Activated naive CD8-positive, alpha-beta T cell treated with anti-CD3 and anti-CD28 coated beads, Interleukin-2, amount 10 ng/mL, durations not matched to agents 7 days and 5 days (primary cell): ENCODE results near the gene CACNG4. TPM values are rescaled to one million over a fixed set of nuclear protein-coding genes. Genes with fewer than 3 reads are reported as not detected.
A peak's percentile ranks its signal among the peaks of the same experiment; 100 is the strongest.

ENCODE experiments used
- ATAC-seq: fragments of 150-1000 bp; cut with Tn5 transposase; one replicate; pipeline ENCODE4 v1.10.0; 2021; ENCODE audit warnings: low read depth, moderate library complexity
- POLR2A ChIA-PET: fragments of 350-600 bp; sonication (Branson Sonifier 250); formaldehyde crosslinking; loops from one replicate; lab custom pipeline; 2021; ENCODE audit warnings: antibody characterized with exemption; lab: Charles Lee
- DNase-seq: peaks from one replicate; pipeline ENCODE4 v3.0.0; 2021
- H3K27ac Mint-ChIP-seq: one replicate; pipeline ENCODE4 v1.8.0; 2022; ENCODE audit warnings: mild to moderate bottlenecking, mixed read lengths
- H3K27me3 Mint-ChIP-seq: one replicate; pipeline ENCODE4 v1.8.0; 2022; ENCODE audit warnings: mild to moderate bottlenecking, moderate library complexity, mixed read lengths
- H3K36me3 Mint-ChIP-seq: one replicate; pipeline ENCODE4 v1.8.0; 2021; ENCODE audit warnings: mild to moderate bottlenecking, mixed read lengths
- H3K4me1 Mint-ChIP-seq: one replicate; pipeline ENCODE4 v1.8.0; 2021; ENCODE audit warnings: mixed read lengths
- H3K4me3 Mint-ChIP-seq: one replicate; pipeline ENCODE4 v1.8.0; 2022; ENCODE audit warnings: mild to moderate bottlenecking, moderate library complexity, mixed read lengths
- H3K9me3 Mint-ChIP-seq: one replicate; pipeline ENCODE4 v1.8.0; 2021; ENCODE audit warnings: mixed read lengths
- total RNA-seq, 2 experiments: library from RNA; stranded (reverse); gene quantifications; one replicate each; pipeline ENCODE4 v1.2.3, GENCODE V29; 2021

CACNG4 gene
- not detected for total RNA-seq

GRCh38 chr17:66963909-66964771 lies at the start of gene CACNG4:
TSS of gene CACNG4 (plus strand) at chr17:66964707. CDS start at chr17:66964912, 205 bp downstream.
- peaks cover 64% of the 10 kb centered on the region for H3K27me3 Mint-ChIP-seq
- no peak for DNase-seq
- H3K4me1 Mint-ChIP-seq: no peaks in the 10 kb centered on the region
- H3K4me3 Mint-ChIP-seq: peak within 1 kb of the TSS; percentile 61
- peak; percentile 26 for ATAC-seq
- no peaks in the 10 kb centered on the region for H3K36me3 Mint-ChIP-seq
- POLR2A ChIA-PET: no interaction called here
- H3K27ac Mint-ChIP-seq: no peak within 1 kb of the TSS
- no peaks in the 10 kb centered on the region for H3K9me3 Mint-ChIP-seq

- no peaks in the 10 kb centered on the region for H3K4me1 Mint-ChIP-seq
- no peaks in the 10 kb centered on the region for H3K9me3 Mint-ChIP-seq
- H3K27ac Mint-ChIP-seq: no peak overlapping the region
- POLR2A ChIA-PET: no interaction called here
- H3K4me3 Mint-ChIP-seq: no peak overlapping the region
- no peaks in the 10 kb centered on the region for H3K36me3 Mint-ChIP-seq
- DNase-seq (no peak), ATAC-seq (no peak)
- H3K27me3 Mint-ChIP-seq: peaks cover 4% of the 10 kb centered on the region
These were observed 49.3 kb upstream of the CACNG4 start for GRCh38 chr17:66915204-66915611.

GRCh38 chr17:66915792-66916191 lies 48.7 kb upstream of the CACNG4 start:
- DNase-seq (no peak), ATAC-seq (no peak)
- POLR2A ChIA-PET: no interaction called here
- no peaks in the 10 kb centered on the region for H3K4me1 Mint-ChIP-seq
- H3K9me3 Mint-ChIP-seq: no peaks in the 10 kb centered on the region
- no peak overlapping the region for H3K4me3 Mint-ChIP-seq
- no peak overlapping the region for H3K27ac Mint-ChIP-seq
- H3K27me3 Mint-ChIP-seq: peaks cover 4% of the 10 kb centered on the region
- no peaks in the 10 kb centered on the region for H3K36me3 Mint-ChIP-seq

DNA sequence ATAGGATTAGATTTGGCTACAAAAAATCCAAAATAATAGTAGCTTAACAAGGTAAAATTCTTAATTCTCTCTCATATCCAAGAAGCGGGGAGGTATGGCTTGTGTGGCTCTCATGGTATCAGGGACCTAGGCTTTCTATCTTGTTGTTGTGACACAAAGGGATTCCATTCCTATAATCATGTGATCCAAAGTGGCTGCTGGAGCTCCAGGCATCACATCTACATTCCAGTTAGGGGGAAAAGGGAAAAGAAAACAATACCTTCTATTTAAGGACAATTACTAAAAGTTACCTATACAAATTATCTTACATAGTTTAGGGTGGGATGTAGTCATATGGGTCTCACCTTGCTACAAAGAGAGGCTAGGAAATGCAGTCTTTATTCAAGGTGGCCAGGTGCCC lies 47.6 kb upstream of the CACNG4 start:
- POLR2A ChIA-PET: no interaction called here
- H3K4me3 Mint-ChIP-seq: no peak overlapping the region
- H3K36me3 Mint-ChIP-seq: no peaks in the 10 kb centered on the region
- DNase-seq: no peak
- H3K4me1 Mint-ChIP-seq: no peaks in the 10 kb centered on the region
- H3K27ac Mint-ChIP-seq: no peak overlapping the region
- ATAC-seq: no peak
- H3K9me3 Mint-ChIP-seq: no peaks in the 10 kb centered on the region
- peaks cover 6% of the 10 kb centered on the region for H3K27me3 Mint-ChIP-seq

DNA sequence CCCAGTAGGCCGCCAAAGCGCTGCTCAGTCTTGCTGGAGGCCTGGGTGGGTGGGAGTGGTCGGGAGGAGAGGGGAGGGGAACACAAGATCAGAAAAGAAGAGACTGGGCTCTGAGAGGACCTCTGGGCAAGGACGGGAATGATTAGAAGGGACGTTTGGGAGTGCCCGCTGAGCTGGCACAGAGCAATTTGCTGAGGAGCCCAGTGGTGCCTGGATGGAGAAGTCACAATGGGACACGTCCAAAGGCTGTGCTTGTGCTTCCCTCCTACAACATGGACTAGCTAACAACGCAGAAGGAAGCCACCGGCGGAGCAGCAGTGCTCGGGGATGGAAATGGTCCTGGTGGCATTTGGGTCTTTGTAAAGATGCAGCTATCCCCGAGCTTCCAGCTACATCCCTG lies 45.6 kb upstream of the CACNG4 start:
- POLR2A ChIA-PET: no interaction called here
- Mint-ChIP-seq H3K27me3 (peaks cover 9% of the 10 kb centered on the region), H3K27ac (no peak overlapping the region), H3K4me3 (no peak overlapping the region), H3K4me1 (no peaks in the 10 kb centered on the region), H3K9me3 (no peaks in the 10 kb centered on the region), H3K36me3 (no peaks in the 10 kb centered on the region)
- ATAC-seq (no peak), DNase-seq (no peak)

DNA sequence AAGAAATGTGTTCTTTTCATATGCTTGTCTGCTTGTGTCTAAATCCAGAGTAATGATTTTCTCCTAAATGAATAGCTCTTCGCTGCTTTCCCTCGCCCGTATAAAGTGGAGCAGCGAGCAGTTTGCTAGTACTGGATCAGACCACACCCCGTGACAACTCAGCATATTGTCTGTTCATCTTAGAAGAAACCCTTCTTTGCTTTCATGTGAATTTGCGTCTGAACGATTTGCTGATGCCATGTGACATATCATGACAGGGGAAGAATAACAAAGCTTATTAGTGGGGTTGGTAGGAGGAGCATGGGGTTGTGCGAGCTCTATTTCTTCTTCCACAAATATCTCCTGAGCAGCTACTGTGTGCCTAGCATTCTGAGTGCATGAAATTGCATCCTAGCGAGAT lies 44.1 kb upstream of the CACNG4 start:
- H3K4me3 Mint-ChIP-seq: no peak overlapping the region
- DNase-seq (no peak), ATAC-seq (no peak)
- no peaks in the 10 kb centered on the region for H3K9me3 Mint-ChIP-seq
- H3K4me1 Mint-ChIP-seq: no peaks in the 10 kb centered on the region
- H3K27ac Mint-ChIP-seq: no peak overlapping the region
- H3K36me3 Mint-ChIP-seq: no peaks in the 10 kb centered on the region
- peaks cover 12% of the 10 kb centered on the region for H3K27me3 Mint-ChIP-seq
- POLR2A ChIA-PET: no interaction called here

DNA sequence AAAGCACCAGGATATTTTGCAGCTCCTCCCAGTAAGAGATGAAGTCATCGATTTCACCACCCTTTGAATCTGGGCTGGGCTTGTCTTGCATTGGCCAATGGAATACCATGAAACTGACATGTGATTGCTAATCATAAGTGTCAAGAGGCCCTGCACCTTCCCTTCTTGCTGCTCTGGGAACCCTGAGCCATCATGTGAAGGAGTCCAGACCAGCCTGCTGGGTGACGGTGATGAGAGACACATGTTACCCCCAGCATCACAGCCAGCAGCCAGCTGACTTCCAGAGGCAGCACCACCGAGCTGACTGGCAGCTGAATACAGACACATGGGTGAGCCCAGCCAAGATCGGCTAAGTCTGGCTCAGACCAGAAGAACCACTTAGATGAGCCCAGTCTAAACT lies 43.6 kb upstream of the CACNG4 start:
- no peak for DNase-seq
- no peak overlapping the region for H3K4me3 Mint-ChIP-seq
- H3K27me3 Mint-ChIP-seq: peaks cover 15% of the 10 kb centered on the region
- no peaks in the 10 kb centered on the region for H3K9me3 Mint-ChIP-seq
- H3K36me3 Mint-ChIP-seq: no peaks in the 10 kb centered on the region
- no peak overlapping the region for H3K27ac Mint-ChIP-seq
- POLR2A ChIA-PET: no interaction called here
- ATAC-seq: no peak
- no peaks in the 10 kb centered on the region for H3K4me1 Mint-ChIP-seq

DNA sequence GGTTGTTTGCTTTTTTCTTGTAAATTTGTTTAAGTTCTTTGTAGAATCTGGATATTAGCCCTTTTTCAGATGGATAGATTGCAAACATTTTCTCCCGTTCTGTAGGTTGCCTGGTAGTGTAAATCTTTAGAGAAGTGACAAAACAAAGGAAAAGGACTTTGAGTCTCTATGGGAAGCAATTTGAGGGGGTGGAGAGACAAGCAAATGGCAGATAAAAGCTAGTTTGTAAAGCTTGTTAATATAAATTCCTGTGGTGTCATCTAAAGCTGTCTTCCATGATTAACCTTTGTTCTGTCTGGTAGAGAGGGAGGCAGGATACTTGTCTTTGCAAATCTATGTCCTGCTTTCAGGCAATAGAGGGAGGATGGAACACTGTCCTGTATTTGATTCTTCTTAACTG lies 40.6 kb upstream of the CACNG4 start:
- no peak for ATAC-seq

GRCh38 chr17:66925811-66926500 lies 38.6 kb upstream of the CACNG4 start:
- Mint-ChIP-seq H3K4me1 (no peaks in the 10 kb centered on the region), H3K9me3 (no peaks in the 10 kb centered on the region), H3K4me3 (no peak overlapping the region), H3K36me3 (no peaks in the 10 kb centered on the region), H3K27ac (no peak overlapping the region), H3K27me3 (peaks cover 44% of the 10 kb centered on the region)
- DNase-seq (no peak), ATAC-seq (no peak)
- POLR2A ChIA-PET: no interaction called here

More for the DNA sequence above, 40.6 kb upstream of the CACNG4 start:
- no peak for DNase-seq
- H3K9me3 Mint-ChIP-seq: no peaks in the 10 kb centered on the region
- POLR2A ChIA-PET: no interaction called here
- H3K27me3 Mint-ChIP-seq: peaks cover 38% of the 10 kb centered on the region
- H3K4me3 Mint-ChIP-seq: no peak overlapping the region
- no peak overlapping the region for H3K27ac Mint-ChIP-seq
- H3K4me1 Mint-ChIP-seq: no peaks in the 10 kb centered on the region
- no peaks in the 10 kb centered on the region for H3K36me3 Mint-ChIP-seq

GRCh38 chr17:66928949-66929348 lies 35.6 kb upstream of the CACNG4 start:
- Mint-ChIP-seq H3K9me3 (no peaks in the 10 kb centered on the region), H3K4me1 (no peaks in the 10 kb centered on the region), H3K4me3 (no peak overlapping the region), H3K27me3 (peaks cover 43% of the 10 kb centered on the region), H3K36me3 (no peaks in the 10 kb centered on the region), H3K27ac (no peak overlapping the region)
- DNase-seq (no peak), ATAC-seq (no peak)
- POLR2A ChIA-PET: no interaction called here

GRCh38 chr17:66929591-66929990 lies 34.9 kb upstream of the CACNG4 start:
- POLR2A ChIA-PET: no interaction called here
- H3K36me3 Mint-ChIP-seq: no peaks in the 10 kb centered on the region
- ATAC-seq (no peak), DNase-seq (no peak)
- H3K27ac Mint-ChIP-seq: no peak overlapping the region
- no peak overlapping the region for H3K4me3 Mint-ChIP-seq
- H3K9me3 Mint-ChIP-seq: no peaks in the 10 kb centered on the region
- H3K4me1 Mint-ChIP-seq: no peaks in the 10 kb centered on the region
- H3K27me3 Mint-ChIP-seq: peaks cover 41% of the 10 kb centered on the region

GRCh38 chr17:66930933-66931332 lies 33.6 kb upstream of the CACNG4 start:
- H3K27me3 Mint-ChIP-seq: peaks cover 35% of the 10 kb centered on the region
- POLR2A ChIA-PET: no interaction called here
- no peak overlapping the region for H3K27ac Mint-ChIP-seq
- H3K4me1 Mint-ChIP-seq: no peaks in the 10 kb centered on the region
- no peak overlapping the region for H3K4me3 Mint-ChIP-seq
- DNase-seq: no peak
- H3K36me3 Mint-ChIP-seq: no peaks in the 10 kb centered on the region
- ATAC-seq: no peak
- H3K9me3 Mint-ChIP-seq: peaks cover 3% of the 10 kb centered on the region

GRCh38 chr17:66932311-66932710 lies 32.2 kb upstream of the CACNG4 start:
- peaks cover 5% of the 10 kb centered on the region for H3K9me3 Mint-ChIP-seq
- DNase-seq: no peak
- no peak overlapping the region for H3K27ac Mint-ChIP-seq
- no peak overlapping the region for H3K4me3 Mint-ChIP-seq
- POLR2A ChIA-PET: no interaction called here
- no peak for ATAC-seq
- H3K4me1 Mint-ChIP-seq: no peaks in the 10 kb centered on the region
- H3K36me3 Mint-ChIP-seq: no peaks in the 10 kb centered on the region
- peaks cover 24% of the 10 kb centered on the region for H3K27me3 Mint-ChIP-seq

GRCh38 chr17:66934040-66934439 lies 30.5 kb upstream of the CACNG4 start:
- no peaks in the 10 kb centered on the region for H3K4me1 Mint-ChIP-seq
- POLR2A ChIA-PET: no interaction called here
- H3K9me3 Mint-ChIP-seq: peaks cover 5% of the 10 kb centered on the region
- ATAC-seq (no peak), DNase-seq (no peak)
- H3K4me3 Mint-ChIP-seq: no peak overlapping the region
- peaks cover 12% of the 10 kb centered on the region for H3K27me3 Mint-ChIP-seq
- no peak overlapping the region for H3K27ac Mint-ChIP-seq
- no peaks in the 10 kb centered on the region for H3K36me3 Mint-ChIP-seq
